Ascending aorta (tissue), 2 donors: ENCODE measurements around the gene PCDHA1. TPM values are rescaled to one million over a fixed set of nuclear protein-coding genes. Genes with fewer than 3 reads are reported as not detected.

Experiments
- DNase-seq, 2 donors: peaks; one replicate each; pipeline ENCODE4 v3.0.0-alpha.2; 2019; ENCODE audit warnings: low spot score in 2 of 2
- H3K27ac ChIP-seq, 2 donors: fragments of 200-600 bp; sonication (generic); one replicate each; pipeline ENCODE4 v1.5.1; 2016 to 2017; ENCODE audit warnings: mild to moderate bottlenecking in 1 of 2
- H3K27me3 ChIP-seq: fragments of 200-600 bp; sonication (generic); one replicate; pipeline ENCODE4 v1.5.1; 2017
- H3K36me3 ChIP-seq, 2 donors: fragments of 200-600 bp; sonication (generic); one replicate each; pipeline ENCODE4 v1.5.1; 2016
- H3K4me1 ChIP-seq, 2 donors: fragments of 200-600 bp; sonication (generic); one replicate each; pipeline ENCODE4 v1.5.1; 2016 to 2017; ENCODE audit warnings: mild to moderate bottlenecking in 1 of 2
- H3K4me3 ChIP-seq, 2 donors: fragments of 200-600 bp; sonication (generic); one replicate each; pipeline ENCODE4 v1.5.1; 2016 to 2017; ENCODE audit warnings: mild to moderate bottlenecking in 1 of 2
- H3K9me3 ChIP-seq, 2 donors: fragments of 200-600 bp; sonication (generic); one replicate each; pipeline ENCODE4 v1.5.1; 2016
- CTCF ChIP-seq, 3 experiments: fragments of 200-600 bp in 2 of 3; fragments of 450-650 bp in 1 of 3; sonication (generic) in 2 of 3; IDR thresholded peaks; one replicate each; pipeline ENCODE4 v1.5.1; 2016 to 2019; ENCODE audit warnings: antibody characterized with exemption in 3 of 3, mild to moderate bottlenecking in 1 of 3, moderate library complexity in 1 of 3
- intact Hi-C: fragments of 100-400 bp; cut with DNase I; formaldehyde crosslinking; loops from one replicate; pipeline ENCODE4 v1.15.1; 2023
- total RNA-seq: library from RNA; depleted of rRNA; stranded (reverse); fragments of >200 nt; gene quantifications from one replicate; pipeline ENCODE4 v1.1.0, GENCODE V29; 2016

Gene PCDHA1
- total RNA-seq, 1 donor from 2014 or later = not detected

- no peak for TF ChIP-seq CTCF (IDR thresholded peaks at IDR 0.05)
- H3K4me1 ChIP-seq = no peaks in the 10 kb centered on the region
- no peak for DNase-seq
- H3K27me3 ChIP-seq = no peaks in the 10 kb centered on the region
- intact Hi-C loops = no loop called here
- H3K9me3 ChIP-seq = no peaks in the 10 kb centered on the region
- no peak overlapping the region for H3K27ac ChIP-seq
- no peaks in the 10 kb centered on the region for H3K36me3 ChIP-seq
- H3K4me3 ChIP-seq = no peak overlapping the region
Observed at GRCh38 chr5:141017943-141018342, 232.0 kb downstream of the PCDHA1 start.

- intact Hi-C loops = no loop called here
- H3K4me1 ChIP-seq = no peaks in the 10 kb centered on the region
- no peaks in the 10 kb centered on the region for H3K9me3 ChIP-seq
- H3K27ac ChIP-seq = no peak overlapping the region
- no peak for TF ChIP-seq CTCF (IDR thresholded peaks at IDR 0.05)
- no peaks in the 10 kb centered on the region for H3K36me3 ChIP-seq
- DNase-seq = no peak
- no peaks in the 10 kb centered on the region for H3K27me3 ChIP-seq
- no peak overlapping the region for H3K4me3 ChIP-seq
Observed at GRCh38 chr5:141022384-141022783, 236.4 kb downstream of the PCDHA1 start.

DNA sequence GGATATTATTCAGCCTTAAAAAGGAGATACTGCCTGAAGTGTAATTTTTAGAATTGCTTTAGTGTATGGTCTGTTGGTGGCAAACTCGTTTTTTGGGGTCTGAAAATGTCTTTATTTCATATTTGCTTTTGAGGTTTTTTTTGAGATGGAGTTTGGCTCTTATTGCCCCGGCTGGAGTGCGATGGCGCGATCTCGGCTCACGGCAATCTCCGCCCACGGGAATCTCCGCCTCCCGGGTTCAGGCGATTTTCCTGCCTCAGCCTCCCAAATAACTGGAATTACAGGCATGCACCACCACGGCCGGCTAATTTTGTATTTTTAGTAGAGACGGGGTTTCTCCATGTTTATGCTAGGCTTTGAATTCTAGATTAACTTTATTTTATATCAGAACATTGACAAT lies 245.1 kb downstream of the PCDHA1 start:
- H3K4me3 ChIP-seq = no peak overlapping the region
- DNase-seq = no peak
- H3K9me3 ChIP-seq = no peaks in the 10 kb centered on the region
- H3K36me3 ChIP-seq = no peaks in the 10 kb centered on the region
- no peak for TF ChIP-seq CTCF (IDR thresholded peaks at IDR 0.05)
- no peaks in the 10 kb centered on the region for H3K4me1 ChIP-seq
- no peak overlapping the region for H3K27ac ChIP-seq
- no peaks in the 10 kb centered on the region for H3K27me3 ChIP-seq
- intact Hi-C loops = no loop called here

DNA sequence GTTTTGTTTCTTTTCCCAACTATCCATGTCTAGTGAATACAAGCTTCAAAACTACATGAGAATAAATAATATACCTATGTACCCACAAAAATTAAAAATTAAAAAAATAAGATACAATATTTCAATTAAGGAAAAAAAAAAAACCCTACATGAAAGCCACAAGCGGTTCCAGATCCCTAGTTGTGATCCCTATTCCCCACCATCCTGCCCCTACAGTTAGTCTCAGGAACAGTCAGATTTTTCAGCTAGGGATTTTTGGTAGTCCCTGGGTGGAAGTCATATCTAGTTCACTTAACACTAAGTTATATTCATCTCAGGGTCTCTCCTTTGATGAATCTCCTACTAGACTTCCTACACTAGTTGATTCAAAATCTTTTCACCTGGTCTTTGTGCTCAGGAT lies 246.7 kb downstream of the PCDHA1 start:
- intact Hi-C loops = no loop called here
- H3K4me1 ChIP-seq = no peaks in the 10 kb centered on the region
- no peak overlapping the region for H3K27ac ChIP-seq
- H3K9me3 ChIP-seq = no peaks in the 10 kb centered on the region
- H3K4me3 ChIP-seq = no peak overlapping the region
- H3K36me3 ChIP-seq = no peaks in the 10 kb centered on the region
- no peak for TF ChIP-seq CTCF (IDR thresholded peaks at IDR 0.05)
- no peak for DNase-seq
- H3K27me3 ChIP-seq = no peaks in the 10 kb centered on the region

DNA sequence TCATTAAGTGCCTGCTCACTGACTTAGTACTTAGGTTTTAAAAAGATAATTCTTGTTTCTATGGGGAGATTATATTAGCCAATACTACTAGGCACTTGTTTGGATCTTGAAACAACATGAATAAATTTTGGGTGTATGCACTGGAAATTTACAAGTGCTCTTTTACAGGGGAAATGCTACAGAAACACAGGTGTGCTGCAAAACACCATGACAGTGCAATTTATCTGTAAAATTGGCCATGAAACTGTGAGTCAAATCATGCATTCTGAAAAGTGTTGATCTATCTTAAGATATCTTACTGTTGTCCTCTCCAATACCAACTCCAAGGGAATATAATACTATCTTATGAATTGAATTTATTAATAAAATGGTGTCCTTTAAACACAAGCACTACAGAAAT lies 253.1 kb downstream of the PCDHA1 start:
- H3K4me3 ChIP-seq = no peak overlapping the region
- no peak overlapping the region for H3K27ac ChIP-seq
- no peaks in the 10 kb centered on the region for H3K27me3 ChIP-seq
- no peak for TF ChIP-seq CTCF (IDR thresholded peaks at IDR 0.05)
- no peak for DNase-seq
- no peaks in the 10 kb centered on the region for H3K9me3 ChIP-seq
- intact Hi-C loops = no loop called here
- no peaks in the 10 kb centered on the region for H3K36me3 ChIP-seq
- no peaks in the 10 kb centered on the region for H3K4me1 ChIP-seq

DNA sequence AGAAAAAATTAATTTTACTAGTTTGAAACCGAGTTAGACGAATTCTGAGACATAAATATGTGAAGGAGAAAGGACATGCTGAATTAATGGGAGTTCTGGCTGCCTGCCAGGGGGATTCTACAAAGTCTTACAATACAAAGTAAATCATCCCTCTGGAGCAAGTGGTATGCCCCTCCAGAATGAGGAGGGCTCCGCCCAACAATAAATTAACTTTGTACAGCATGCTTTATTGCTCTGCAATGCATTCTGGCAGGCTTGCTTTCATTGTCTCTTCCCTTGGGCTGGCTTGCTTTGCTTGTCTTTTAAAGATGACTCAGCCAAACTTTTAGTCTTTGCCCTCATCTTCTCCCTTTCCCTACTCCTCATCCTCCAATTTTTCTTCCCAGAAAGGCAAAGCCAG lies 253.6 kb downstream of the PCDHA1 start:
- H3K9me3 ChIP-seq = no peaks in the 10 kb centered on the region
- no peak overlapping the region for H3K4me3 ChIP-seq
- intact Hi-C loops = no loop called here
- H3K36me3 ChIP-seq = no peaks in the 10 kb centered on the region
- H3K27ac ChIP-seq = no peak overlapping the region
- H3K27me3 ChIP-seq = no peaks in the 10 kb centered on the region
- H3K4me1 ChIP-seq = no peaks in the 10 kb centered on the region
- TF ChIP-seq CTCF (IDR thresholded peaks at IDR 0.05) = no peak
- DNase-seq = no peak
